ENCODE data around the gene SAMD3.
"Not testable (repeated sequence)": the region's sequence is repeated elsewhere in the genome, so short reads cannot be mapped to it uniquely, and the experiment has no call there.

DNA sequence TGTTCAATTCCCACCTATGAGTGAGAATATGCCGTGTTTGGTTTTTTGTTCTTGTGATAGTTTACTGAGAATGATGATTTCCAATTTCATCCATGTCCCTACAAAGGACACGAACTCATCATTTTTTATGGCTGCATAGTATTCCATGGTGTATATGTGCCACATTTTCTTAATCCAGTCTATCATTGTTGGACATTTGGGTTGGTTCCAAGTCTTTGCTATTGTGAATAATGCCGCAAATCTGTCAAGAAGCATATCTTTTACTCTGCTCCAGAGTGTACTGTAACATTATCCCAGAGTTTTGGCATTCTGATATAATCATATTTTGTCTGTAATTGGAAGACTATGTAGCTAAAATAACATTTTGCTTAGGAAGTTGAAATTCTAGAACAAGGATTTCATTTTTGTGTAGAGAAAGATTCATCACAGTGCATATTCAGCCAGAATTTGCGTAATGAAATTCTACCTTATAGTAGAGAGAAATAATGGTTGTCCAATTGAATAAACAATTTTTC, 105.5 kb downstream of the SAMD3 start:
- not testable (repeated sequence) for TF ChIP-seq CTCF (conservative IDR thresholded peaks at IDR 0.05); ZFX (IDR thresholded peaks at IDR 0.05)

Measured in C4-2B (cell line).